ENCODE data around the gene AGPAT3.
"Not testable (repeated sequence)": the region's sequence is repeated elsewhere in the genome, so short reads cannot be mapped to it uniquely, and the experiment has no call there.

The AGPAT3 gene

GRCh38 chr21:43884012-43884860, 19.2 kb downstream of the AGPAT3 start:
- no peak for DNase-seq (ENCODE audit: low spot score)

DNA sequence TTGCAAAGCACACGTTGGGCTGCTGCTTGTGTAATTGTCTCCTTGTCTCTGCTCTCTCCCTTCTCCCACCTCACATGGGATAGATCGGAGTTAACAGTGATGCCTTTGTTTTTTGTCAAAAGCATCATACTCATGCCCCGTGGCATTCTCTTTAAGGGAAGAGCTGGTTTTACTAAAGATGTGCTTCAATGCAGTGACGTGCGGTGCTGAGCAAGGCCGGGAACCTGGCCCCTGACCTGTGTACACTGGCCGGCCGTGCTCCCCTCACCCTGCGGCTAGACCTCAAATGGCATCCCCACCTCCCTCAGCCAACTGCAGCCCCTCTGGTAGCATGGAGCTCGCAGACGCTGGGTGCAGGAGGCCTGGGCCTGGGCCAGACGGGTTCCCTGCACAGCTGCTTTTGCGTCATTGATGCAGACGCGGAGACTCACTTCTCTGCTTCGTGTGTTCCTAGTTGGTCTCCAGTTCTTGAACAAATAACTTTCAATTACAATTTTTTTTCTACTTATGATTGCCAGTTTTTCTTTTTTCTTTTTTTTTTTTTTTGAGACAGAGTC, 19.9 kb downstream of the AGPAT3 start:
- peak; percentile 86 for DNase-seq (ENCODE audit: low spot score)

GRCh38 chr21:43885721-43886120, 20.7 kb downstream of the AGPAT3 start:
- DNase-seq (ENCODE audit: low spot score): no peak

GRCh38 chr21:43886565-43886964, 21.5 kb downstream of the AGPAT3 start:
- DNase-seq (ENCODE audit: low spot score): no peak

- no peak for DNase-seq (ENCODE audit: low spot score)
These were observed 24.0 kb downstream of the AGPAT3 start for GRCh38 chr21:43889069-43889468.

- DNase-seq (ENCODE audit: low spot score): no peak
These were observed 25.0 kb downstream of the AGPAT3 start for GRCh38 chr21:43890042-43890441.

- DNase-seq (ENCODE audit: low spot score): no peak
These were observed 27.3 kb downstream of the AGPAT3 start for GRCh38 chr21:43892334-43892733.

DNA sequence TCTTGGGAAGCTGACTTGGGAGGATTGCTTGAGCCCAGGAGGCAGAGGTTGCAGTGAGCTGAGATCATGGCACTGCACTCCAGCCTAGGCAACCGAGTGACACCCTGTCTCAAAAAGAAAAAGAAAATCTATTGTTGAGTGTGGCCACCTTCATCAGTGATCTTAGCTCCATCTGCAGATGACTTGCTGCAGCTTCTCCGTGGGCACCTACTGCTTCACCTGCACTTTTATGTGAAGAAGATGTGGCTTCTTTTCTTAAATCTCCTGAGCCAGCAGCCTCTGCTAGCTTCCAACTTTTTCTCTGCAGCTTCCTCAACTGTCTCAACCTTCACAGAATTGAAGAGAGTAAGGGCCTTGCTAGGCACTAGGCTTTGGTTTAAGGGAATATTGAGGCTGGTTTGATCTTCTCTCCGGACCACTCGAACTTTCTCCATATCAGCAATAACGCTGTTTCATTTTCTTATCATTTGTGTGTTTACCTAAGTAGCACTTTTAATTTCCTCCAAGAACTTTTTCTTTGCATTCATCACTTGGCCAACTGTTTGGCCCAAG, 28.0 kb downstream of the AGPAT3 start:
- DNase-seq (ENCODE audit: low spot score): no peak

- DNase-seq (ENCODE audit: low spot score): no peak
These were observed 28.6 kb downstream of the AGPAT3 start for GRCh38 chr21:43893536-43894205.

GRCh38 chr21:43894206-43894577, 29.2 kb downstream of the AGPAT3 start:
- no peak for DNase-seq (ENCODE audit: low spot score)

- DNase-seq (ENCODE audit: low spot score): no peak
These were observed 30.2 kb downstream of the AGPAT3 start for GRCh38 chr21:43895196-43895595.

- not testable (repeated sequence) for DNase-seq (ENCODE audit: low spot score)
These were observed 31.8 kb downstream of the AGPAT3 start for GRCh38 chr21:43896696-43897299.

- DNase-seq (ENCODE audit: low spot score): no peak
These were observed 34.5 kb downstream of the AGPAT3 start for GRCh38 chr21:43899307-43900077.

- no peak for DNase-seq (ENCODE audit: low spot score)
These were observed 35.0 kb downstream of the AGPAT3 start for GRCh38 chr21:43900078-43900385.

- no peak for DNase-seq (ENCODE audit: low spot score)
These were observed 35.7 kb downstream of the AGPAT3 start for GRCh38 chr21:43900690-43901089.

DNA sequence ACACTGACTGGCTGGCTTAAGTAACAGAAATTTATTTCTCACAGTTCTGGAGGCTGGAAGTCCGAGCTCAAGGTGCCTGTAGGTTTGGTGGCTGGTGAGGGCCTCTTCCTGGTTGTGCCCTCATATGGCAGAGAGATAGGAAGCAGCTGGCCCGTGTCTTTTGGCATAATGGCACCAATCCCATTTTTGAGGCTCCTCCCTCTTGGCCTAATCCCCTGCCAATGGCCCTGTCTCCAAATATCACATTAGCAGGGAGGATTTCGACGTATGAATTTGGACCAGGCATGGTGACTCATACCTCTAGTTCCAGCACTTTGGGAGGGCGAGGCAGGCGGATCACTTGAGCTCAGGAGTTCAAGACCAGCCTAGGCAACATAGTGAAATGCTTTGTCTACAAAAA, 37.4 kb downstream of the AGPAT3 start:
- DNase-seq (ENCODE audit: low spot score): no peak

GRCh38 chr21:43903451-43904091, 38.5 kb downstream of the AGPAT3 start:
- DNase-seq (ENCODE audit: low spot score): no peak

- no peak for DNase-seq (ENCODE audit: low spot score)
These were observed 39.3 kb downstream of the AGPAT3 start for GRCh38 chr21:43904331-43904781.

DNA sequence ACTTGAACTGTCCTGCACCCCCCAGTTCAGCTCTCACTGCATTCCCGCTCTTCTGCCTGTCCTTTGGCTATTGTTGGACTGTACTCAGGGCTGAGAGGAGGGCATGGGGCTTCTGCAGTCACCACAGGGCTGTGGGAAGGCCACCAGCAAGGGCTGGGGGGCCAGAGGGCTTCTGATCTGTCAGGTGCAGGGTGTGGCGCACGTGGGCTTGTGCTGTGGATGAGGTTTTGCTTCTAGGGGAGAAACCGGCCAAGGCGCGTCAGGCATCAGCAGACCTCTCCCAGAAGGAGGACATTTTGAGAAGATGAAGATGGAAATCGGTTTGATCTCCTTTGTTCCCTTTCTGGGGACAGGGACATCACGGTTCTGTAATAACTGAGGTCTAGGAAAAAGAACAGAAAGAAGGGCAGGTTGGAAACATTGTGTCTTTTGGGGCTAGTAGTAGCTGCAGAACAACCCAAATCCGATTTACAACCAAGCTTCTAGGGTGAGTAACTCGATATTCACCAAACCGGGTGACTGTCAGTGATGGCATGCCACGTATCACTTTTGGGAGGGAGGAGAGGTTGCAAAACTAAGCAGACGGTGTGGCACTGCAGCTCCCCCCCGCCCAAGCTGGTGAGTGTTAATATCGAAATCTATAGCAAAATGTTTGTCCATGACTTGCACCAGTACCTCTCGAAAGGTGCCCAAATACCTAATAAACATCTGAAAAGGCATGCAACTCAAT, 40.9 kb downstream of the AGPAT3 start:
- DNase-seq (ENCODE audit: low spot score): no peak

- no peak for DNase-seq (ENCODE audit: low spot score)
These were observed 41.8 kb downstream of the AGPAT3 start for GRCh38 chr21:43906585-43907370.

Data from COLO829 (cell line).